Psoas muscle (tissue), 8 donors: ENCODE measurements around the gene SLC39A2. TPM values are rescaled to one million over a fixed set of nuclear protein-coding genes. Genes with fewer than 3 reads are reported as not detected.
"Not testable (repeated sequence)": the region's sequence is repeated elsewhere in the genome, so short reads cannot be mapped to it uniquely, and the experiment has no call there.

ENCODE experiments used
- ATAC-seq, 4 donors: fragments of 200-7000 bp; cut with Tn5 transposase; one replicate each; pipeline ENCODE4 v1.9.1; 2020; ENCODE audit warnings: moderate library complexity in 3 of 4, mild to moderate bottlenecking in 2 of 4
- DNase-seq, 2 donors: peaks; one replicate each; pipeline ENCODE4 v3.0.0-alpha.2; 2020
- H3K27ac ChIP-seq: fragments of 200-600 bp; one replicate; pipeline ENCODE4 v1.8.0; 2022
- H3K27me3 ChIP-seq, 3 donors: fragments of 200-600 bp in 1 of 3; one replicate each; pipeline versions ENCODE4 v1.6.1 to v1.8.0; 2013 to 2022; ENCODE audit warnings: low read length in 2 of 3, mild to moderate bottlenecking in 2 of 3, moderate library complexity in 1 of 3; ENCODE audit not compliant: insufficient read depth in 3 of 3
- H3K36me3 ChIP-seq, 2 donors: fragments of 200-600 bp in 1 of 2; one replicate each; pipeline versions ENCODE4 v1.6.1 to v1.8.0; 2013 to 2022; ENCODE audit warnings: low read depth in 1 of 2, mild to moderate bottlenecking in 1 of 2, moderate library complexity in 1 of 2; ENCODE audit not compliant: insufficient read depth in 1 of 2
- H3K4me1 ChIP-seq: fragments of 200-600 bp; one replicate; pipeline ENCODE4 v1.8.0; 2022
- H3K4me3 ChIP-seq: fragments of 200-600 bp; one replicate; pipeline ENCODE4 v1.8.0; 2022; ENCODE audit warnings: mild to moderate bottlenecking
- H3K9me3 ChIP-seq: fragments of 200-600 bp; one replicate; pipeline ENCODE4 v1.8.0; 2022
- CTCF ChIP-seq: fragments of 200-600 bp; IDR thresholded peaks from one replicate; pipeline ENCODE4 v1.8.0; 2022; ENCODE audit warnings: antibody characterized with exemption
- WGBS, 3 donors: extraction: QIAGEN DNeasy Blood & Tissue Kit; methylation state at CpG; one replicate each; pipeline versions ENCODE4 v1.1.6 to v1.1.7; 2013; 5-methylcytosine and 5-hydroxymethylcytosine counted together
- intact Hi-C, 2 donors: fragments of 100-400 bp; cut with DNase I; formaldehyde crosslinking; loops; one replicate each; pipeline versions ENCODE4 v1.11.0 to v1.14.2; 2022
- polyA plus RNA-seq, 3 donors: library from polyadenylated mRNA; stranded (reverse); fragments of 200-250 nt; gene quantifications; one replicate each; pipeline ENCODE4 v1.2.3, GENCODE V29; 2013
- total RNA-seq, 4 donors: library from RNA; stranded (reverse); fragmentation: NEBNext Ultra II Directional in 2 of 4; extraction: Animal tissue kit (Norgen Biotek cat#: 25700) in 2 of 4; gene quantifications; one replicate each; pipeline versions ENCODE4 v1.2.1 to v1.2.4, GENCODE V29; 2021 to 2023
- donor health status: healthy with polysubstance abuse.
- donor health status: DM: no; HTN: no; CAD: no; lungs with moderate emphysema.
- donor health status: Bipolar disorder and iron deficiency.
- donor health status: healthy.
- donor health status: DM: yes; HTN: yes; CAD: no.
- donor health status: DM: no; HTN: no; CAD: no.
- donor health status: DM: no; HTN: no; CAD: no.
- donor health status: DM: yes; HTN: yes; CAD: no.

The SLC39A2 gene
- total and polyA plus RNA-seq, 7 donors, result 0.04 TPM; not detected in 6

- H3K27me3 ChIP-seq, result no peaks in the 10 kb centered on the region
- H3K4me1 ChIP-seq, result peaks cover 73% of the 10 kb centered on the region
- peak overlapping the region; percentile 84 for H3K27ac ChIP-seq
- peak; percentile 62 to 78 (median 68) for ATAC-seq
- H3K4me3 ChIP-seq, result peak overlapping the region; percentile 36
- H3K9me3 ChIP-seq, result no peaks in the 10 kb centered on the region
- H3K36me3 ChIP-seq, result no peaks in the 10 kb centered on the region
- peak; percentile 32 to 70 for DNase-seq
- 27 to 47% (median 33%) methylated on average over 8 of the region's 8 CpGs for WGBS, 3 donors
- intact Hi-C loops, result loop anchor here (1.0 to 5.0 kb wide), 4 partner anchors 14 to 342 kb away; partner anchors contain the start of gene NDRG2 (in 1 of the 2)
- peak; percentile 80 for TF ChIP-seq CTCF
Observed at GRCh38 chr14:21039585-21040369, 40.7 kb downstream of the SLC39A2 start.

GRCh38 chr14:21040370-21040925, 41.4 kb downstream of the SLC39A2 start:
- intact Hi-C loops, result loop anchor here (1.0 to 5.0 kb wide), 3 partner anchors 26 to 343 kb away; no protein-coding TSS in a partner anchor
- no peaks in the 10 kb centered on the region for H3K9me3 ChIP-seq
- peaks cover 73% of the 10 kb centered on the region for H3K4me1 ChIP-seq
- TF ChIP-seq CTCF, result no peak
- no peak for DNase-seq
- no peak overlapping the region for H3K4me3 ChIP-seq
- H3K27ac ChIP-seq, result no peak overlapping the region
- no peak for ATAC-seq
- no peaks in the 10 kb centered on the region for H3K27me3 ChIP-seq
- H3K36me3 ChIP-seq, result no peaks in the 10 kb centered on the region
- 73 to 84% (median 76%) methylated on average over 8 of the region's 8 CpGs for WGBS, 3 donors

GRCh38 chr14:21040941-21041340, 41.8 kb downstream of the SLC39A2 start:
- not testable (repeated sequence) for H3K4me3 ChIP-seq, H3K9me3 ChIP-seq, H3K36me3 ChIP-seq, DNase-seq, H3K27me3 ChIP-seq, ATAC-seq
- intact Hi-C loops, result loop anchor here (1.0 to 5.0 kb wide), 3 partner anchors 27 to 344 kb away; no protein-coding TSS in a partner anchor
- Histone ChIP-seq H3K4me1 (peaks cover 73% of the 10 kb centered on the region), H3K27ac (peak overlapping the region; percentile 32)
- 85 to 90% (median 90%) methylated on average over 3 of the region's 3 CpGs for WGBS, 3 donors

GRCh38 chr14:21041676-21042433, 42.8 kb downstream of the SLC39A2 start, which contains the start of gene RNASE7:
Gene RNASE7 (plus strand): TSS chr14:21042362. CDS start chr14:21042993, 631 bp downstream.
- DNase-seq (peak; percentile 59 to 83), ATAC-seq (peak; percentile 39 to 57 (median 50))
- no peak for TF ChIP-seq CTCF
- Histone ChIP-seq H3K4me1 (peaks cover 75% of the 10 kb centered on the region), H3K27me3 (no peaks in the 10 kb centered on the region), H3K27ac (peak within 1 kb of the TSS; percentile 73), H3K36me3 (no peaks in the 10 kb centered on the region), H3K9me3 (no peaks in the 10 kb centered on the region), H3K4me3 (no peak within 1 kb of the TSS)
- intact Hi-C loops, result loop anchor here (5.0 kb wide), 2 partner anchors 185 to 345 kb away; no protein-coding TSS in a partner anchor
- WGBS, 3 donors, result 68 to 73% (median 69%) methylated on average over 11 of the region's 11 CpGs
